K562 (cell line): Measurements from ENCODE around the gene ANK2. TPM values are rescaled to one million over a fixed set of nuclear protein-coding genes. Genes with fewer than 3 reads are reported as not detected.
A peak's percentile ranks its signal among the peaks of the same experiment; 100 is the strongest.

ENCODE experiments used
- ATAC-seq: fragments of 200-7000 bp; cut with Tn5 transposase; 3 replicates; pipeline ENCODE4 v1.9.1; 2020; ENCODE audit warnings: moderate library complexity
- BruUV-seq: library from RNA; stranded (reverse); fragments of 400-500 nt; replicated peaks from 2 replicates; lab custom pipeline; 2021; lab: Mats Ljungman, UMichigan
- CTCF ChIA-PET: fragments of 300-600 bp; formaldehyde crosslinking; extraction: SDS; loops from one replicate; lab custom pipeline; 2021; ENCODE audit warnings: low intra/inter-chr PET ratio; lab: Yijun Ruan, JAX
- POLR2A ChIA-PET: fragments of 300-600, 350-650 bp; sonication (Branson Sonifier 250); formaldehyde crosslinking; extraction: SDS; loops from one replicate; lab custom pipeline; 2021; ENCODE audit warnings: antibody characterized with exemption, inconsistent platforms; lab: Yijun Ruan, JAX
- DNase-seq, 4 experiments: peaks; one replicate each; pipeline versions ENCODE4 v3.0.0 to v3.0.0-alpha.2; 2011 to 2018; ENCODE audit warnings: low spot score in 3 of 4, mixed read lengths in 3 of 4; ENCODE audit errors: extremely low read depth in 1 of 4
- FAIRE-seq: peaks from 2 replicates; lab custom pipeline; 2011; peaks lifted over from hg19 to GRCh38; lab: Jason Lieb, UNC
- H2AFZ ChIP-seq: 2 replicates; pipeline ENCODE4 v1.6.0; 2011; ENCODE audit warnings: low read depth, low read length, control low read depth, inconsistent platforms
- H3K27ac ChIP-seq: fragments of 200-600 bp; 3 replicates; pipeline ENCODE4 v1.8.0; 2011; ENCODE audit warnings: low read depth, mild to moderate bottlenecking, control low read depth, inconsistent platforms, low read length, moderate library complexity, mixed read lengths; ENCODE audit errors: extremely low read depth
- H3K27me3 ChIP-seq, 2 experiments: fragments of 300-600 bp in 1 of 2; 2 replicates in 1 of 2; 3 replicates in 1 of 2; pipeline versions ENCODE4 v1.6.0 to v1.8.0; 2011; ENCODE audit warnings: inconsistent platforms in 2 of 2, low read length in 2 of 2, mild to moderate bottlenecking in 1 of 2, mixed read lengths in 1 of 2, moderate library complexity in 1 of 2; ENCODE audit not compliant: control insufficient read depth in 2 of 2, insufficient read depth in 2 of 2
- H3K36me3 ChIP-seq: fragments of 300-600 bp; 3 replicates; pipeline ENCODE4 v1.8.0; 2011; ENCODE audit warnings: mild to moderate bottlenecking, low read length, inconsistent platforms; ENCODE audit not compliant: control insufficient read depth, insufficient read depth
- H3K4me1 ChIP-seq, 2 experiments: fragments of 200-600 bp in 1 of 2; replicated peaks in 1 of 2; 2 replicates in 1 of 2; 3 replicates in 1 of 2; pipeline versions ENCODE4 v1.5.1 to v1.8.0; 2011; ENCODE audit warnings: inconsistent platforms in 2 of 2, low read length in 2 of 2, mild to moderate bottlenecking in 1 of 2, mixed read lengths in 1 of 2, moderate library complexity in 1 of 2; ENCODE audit not compliant: control insufficient read depth in 2 of 2, insufficient read depth in 2 of 2
- H3K4me2 ChIP-seq: 2 replicates; pipeline ENCODE4 v1.6.1; 2011; ENCODE audit warnings: low read length, control low read depth, inconsistent platforms, mixed read lengths; ENCODE audit not compliant: insufficient read depth
- H3K4me3 ChIP-seq: fragments of 200-600 bp; sonication (generic), shearing (Covaris generic); 2 replicates; pipeline ENCODE4 v1.5.1; 2016; ENCODE audit warnings: control low read depth, inconsistent platforms
- H3K79me2 ChIP-seq: fragments of 200-600 bp; 3 replicates; pipeline ENCODE4 v1.8.0; 2011; ENCODE audit warnings: low read length, inconsistent platforms; ENCODE audit not compliant: control insufficient read depth, insufficient read depth
- H3K9ac ChIP-seq, 2 experiments: 2 replicates each; pipeline versions ENCODE4 v1.6.0 to v1.6.1; 2011; ENCODE audit warnings: low read depth in 2 of 2, low read length in 2 of 2, control low read depth in 1 of 2, inconsistent platforms in 1 of 2, mild to moderate bottlenecking in 1 of 2, mixed read lengths in 1 of 2; ENCODE audit not compliant: insufficient read depth in 1 of 2
- H3K9me1 ChIP-seq: one replicate; pipeline ENCODE4 v1.6.0; 2011; ENCODE audit warnings: inconsistent platforms, mild to moderate bottlenecking, low read length, moderate library complexity; ENCODE audit not compliant: control insufficient read depth, insufficient read depth
- H3K9me3 ChIP-seq: replicated peaks from 2 replicates; pipeline ENCODE4 v1.5.1; 2011; ENCODE audit warnings: low read depth, low read length, inconsistent platforms; ENCODE audit not compliant: control insufficient read depth, insufficient read depth
- H4K20me1 ChIP-seq: replicated peaks from 2 replicates; pipeline ENCODE4 v1.6.1; 2011; ENCODE audit warnings: low read length, inconsistent platforms, mixed read lengths; ENCODE audit not compliant: control insufficient read depth, insufficient read depth
- C11orf30 ChIP-seq: fragments of 450-650 bp; IDR thresholded peaks from 2 replicates; pipeline ENCODE4 v1.6.1; 2016; ENCODE audit warnings: low read depth, mild to moderate bottlenecking
- CBFA2T2 ChIP-seq: fragments of 450-650 bp; conservative IDR thresholded peaks from 2 replicates; pipeline ENCODE4 v1.6.1; 2017; ENCODE audit warnings: mild to moderate bottlenecking
- CHD2 ChIP-seq: IDR thresholded peaks from 2 replicates; pipeline ENCODE4 v1.6.1; 2011; ENCODE audit warnings: low read depth, low read length
- LEF1 ChIP-seq: fragments of 450-650 bp; IDR thresholded peaks from 2 replicates; pipeline ENCODE4 v1.6.1; 2016; ENCODE audit warnings: mild to moderate bottlenecking
- MAFG ChIP-seq: fragments of 450-650 bp; conservative IDR thresholded peaks from 2 replicates; pipeline ENCODE4 v1.6.1; 2016; ENCODE audit warnings: missing genetic modification characterization, missing compliant biosample characterization
- MAFK ChIP-seq: IDR thresholded peaks from 2 replicates; pipeline ENCODE4 v1.6.1; 2011; ENCODE audit warnings: low read length, improper control_type of control experiment
- RAD21 ChIP-seq, 2 experiments: fragments of 250-450 bp in 1 of 2; fragments of 450-650 bp in 1 of 2; sonication (Bioruptor Pico) in 1 of 2; formaldehyde crosslinking in 1 of 2; IDR thresholded peaks in 1 of 2; conservative IDR thresholded peaks in 1 of 2; 2 replicates each; pipeline versions ENCODE4 v1.4.0 to v1.8.0; 2020 to 2022; ENCODE audit warnings: mild to moderate bottlenecking in 2 of 2, moderate library complexity in 1 of 2
- SMARCA4 ChIP-seq: fragments of 450-650 bp; IDR thresholded peaks from 2 replicates; pipeline ENCODE4 v1.6.1; 2016
- SMARCC2 ChIP-seq: fragments of 450-650 bp; IDR thresholded peaks from 2 replicates; pipeline ENCODE4 v1.6.1; 2017; ENCODE audit warnings: antibody characterized with exemption, moderate library complexity, mild to moderate bottlenecking, low read depth
- SMC3 ChIP-seq: conservative IDR thresholded peaks from 2 replicates; pipeline ENCODE4 v1.6.1; 2011; ENCODE audit warnings: low read depth, low read length, improper control_type of control experiment; ENCODE audit not compliant: insufficient read depth
- ZNF316 ChIP-seq: fragments of 450-650 bp; IDR thresholded peaks from 2 replicates; pipeline ENCODE4 v1.6.1; 2016
- WGBS: fragments of 100-300 bp; shearing (Covaris generic); methylation state at CpG from one replicate; pipeline ENCODE4 v1.1.6; 2016; ENCODE audit warnings: low coverage, mixed read lengths; ENCODE audit not compliant: insufficient coverage; ENCODE audit errors: missing lambda C conversion rate; 5-methylcytosine and 5-hydroxymethylcytosine counted together
- in situ Hi-C: fragments of 300-500 bp; cut with MboI; formaldehyde crosslinking; loops from 4 replicates; pipeline ENCODE4 v1.15.0; 2018; ENCODE audit warnings: inconsistent platforms, mixed read lengths
- intact Hi-C: fragments of 100-400 bp; cut with micrococcal nuclease; formaldehyde crosslinking; loops from 2 replicates; pipeline ENCODE4 v1.14.2; 2022
- polyA plus RNA-seq, 8 experiments: library from polyadenylated mRNA; depleted of rRNA in 4 of 8; stranded (reverse) in 5 of 8; unstranded in 3 of 8; fragments of >200 nt; fragmentation: Nextera tagmentation in 2 of 8; fragmentation: Illumina TruSeq in 1 of 8; extraction: Ambion mirVana in 2 of 8; extraction: Trizol in 1 of 8; gene quantifications; 2 replicates each; pipeline versions ENCODE4 v1.2.1 to v1.2.3, GENCODE V29; 2011 to 2014; ENCODE audit warnings: inconsistent platforms in 1 of 8, missing spikeins in 1 of 8
- total RNA-seq, 7 experiments: library from RNA; depleted of rRNA in 6 of 7; stranded (reverse); fragments of >200 nt in 6 of 7; fragmentation: Illumina TruSeq in 2 of 7; extraction: Trizol in 2 of 7; gene quantifications; 2 replicates each; pipeline versions ENCODE4 v1.2.1 to v1.2.3, GENCODE V29; 2011 to 2021; ENCODE audit warnings: low replicate concordance in 1 of 7
- TF ChIP-seq, protein P1 (sequence below), 2 experiments: fragments of 450-650 bp; formaldehyde crosslinking in 1 of 2; IDR thresholded peaks; 2 replicates each; pipeline versions ENCODE4 v1.4.0 to v1.6.1; 2014 to 2020; ENCODE audit warnings: mild to moderate bottlenecking in 2 of 2, borderline replicate concordance in 1 of 2, low read depth in 1 of 2
- TF ChIP-seq, protein P2 (sequence below), 3 experiments: IDR thresholded peaks in 2 of 3; conservative IDR thresholded peaks in 1 of 3; 2 replicates each; pipeline ENCODE4 v1.5.1; 2011 to 2012; ENCODE audit warnings: low read length in 3 of 3, mild to moderate bottlenecking in 3 of 3, control low read depth in 2 of 3, improper control_type of control experiment in 1 of 3, inconsistent platforms in 1 of 3, low read depth in 1 of 3, mixed read lengths in 1 of 3, moderate library complexity in 1 of 3; ENCODE audit not compliant: insufficient read depth in 2 of 3

The ANK2 gene
- total and polyA plus RNA-seq, 9 of the 15 experiments (the other 6 are each of a cell fraction or from before 2014, with no cell fraction given): 0.07 to 0.24 TPM; not detected in 7

DNA sequence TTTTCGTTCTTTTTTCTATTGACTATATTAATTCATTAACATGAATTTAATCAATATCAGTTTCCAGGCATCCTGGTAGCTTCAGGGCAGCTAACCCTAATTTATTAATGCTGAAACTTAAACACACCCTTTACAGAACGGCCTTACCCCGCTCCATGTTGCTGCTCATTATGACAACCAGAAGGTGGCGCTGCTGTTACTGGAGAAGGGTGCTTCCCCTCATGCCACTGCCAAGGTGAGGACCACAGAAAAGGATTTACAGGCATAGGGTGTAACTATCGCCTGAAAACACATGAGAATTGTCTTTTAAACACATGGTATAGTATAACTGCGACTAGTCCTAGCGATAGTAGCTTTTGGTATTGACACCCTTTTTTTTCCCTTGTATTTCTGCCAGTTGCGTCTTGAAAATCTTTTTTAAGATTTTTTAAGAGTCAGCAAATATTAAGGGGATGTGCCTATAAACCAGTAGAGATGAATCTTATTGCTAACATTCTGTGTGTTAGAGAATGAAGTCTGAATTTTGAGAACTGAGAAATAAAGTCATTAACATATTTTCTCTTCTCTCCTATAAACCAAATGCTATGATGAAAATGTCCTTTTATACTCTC, 229.0 kb downstream of the ANK2 start:
- no peak for FAIRE-seq
- CTCF ChIA-PET: interaction anchor here (0.6 kb wide), 1 partner anchor 116 kb away, joined by 3 read pairs; no protein-coding TSS in a partner anchor
- intact Hi-C loops: loop anchor here (5.0 to 10.0 kb wide), 2 partner anchors 1106 to 1419 kb away; no protein-coding TSS in a partner anchor
- TF ChIP-seq MAFK: peak; percentile 31; the same call in 1 of the 2 replicates
- TF ChIP-seq CBFA2T2: no peak
- peak; percentile 81 for TF ChIP-seq ZNF316
- no peak for TF ChIP-seq LEF1
- TF ChIP-seq RAD21 (CRISPR knock-in tag; conservative IDR thresholded peaks at IDR 0.05 in 1 of 2, IDR thresholded peaks at IDR 0.05 in 1 of 2): peak; percentile 21 to 37; a peak in 2 of 4 replicates
- TF ChIP-seq SMARCA4: no peak
- TF ChIP-seq CHD2: no peak
- TF ChIP-seq MAFG (tag): peak; percentile 72
- TF ChIP-seq, protein P1, sequence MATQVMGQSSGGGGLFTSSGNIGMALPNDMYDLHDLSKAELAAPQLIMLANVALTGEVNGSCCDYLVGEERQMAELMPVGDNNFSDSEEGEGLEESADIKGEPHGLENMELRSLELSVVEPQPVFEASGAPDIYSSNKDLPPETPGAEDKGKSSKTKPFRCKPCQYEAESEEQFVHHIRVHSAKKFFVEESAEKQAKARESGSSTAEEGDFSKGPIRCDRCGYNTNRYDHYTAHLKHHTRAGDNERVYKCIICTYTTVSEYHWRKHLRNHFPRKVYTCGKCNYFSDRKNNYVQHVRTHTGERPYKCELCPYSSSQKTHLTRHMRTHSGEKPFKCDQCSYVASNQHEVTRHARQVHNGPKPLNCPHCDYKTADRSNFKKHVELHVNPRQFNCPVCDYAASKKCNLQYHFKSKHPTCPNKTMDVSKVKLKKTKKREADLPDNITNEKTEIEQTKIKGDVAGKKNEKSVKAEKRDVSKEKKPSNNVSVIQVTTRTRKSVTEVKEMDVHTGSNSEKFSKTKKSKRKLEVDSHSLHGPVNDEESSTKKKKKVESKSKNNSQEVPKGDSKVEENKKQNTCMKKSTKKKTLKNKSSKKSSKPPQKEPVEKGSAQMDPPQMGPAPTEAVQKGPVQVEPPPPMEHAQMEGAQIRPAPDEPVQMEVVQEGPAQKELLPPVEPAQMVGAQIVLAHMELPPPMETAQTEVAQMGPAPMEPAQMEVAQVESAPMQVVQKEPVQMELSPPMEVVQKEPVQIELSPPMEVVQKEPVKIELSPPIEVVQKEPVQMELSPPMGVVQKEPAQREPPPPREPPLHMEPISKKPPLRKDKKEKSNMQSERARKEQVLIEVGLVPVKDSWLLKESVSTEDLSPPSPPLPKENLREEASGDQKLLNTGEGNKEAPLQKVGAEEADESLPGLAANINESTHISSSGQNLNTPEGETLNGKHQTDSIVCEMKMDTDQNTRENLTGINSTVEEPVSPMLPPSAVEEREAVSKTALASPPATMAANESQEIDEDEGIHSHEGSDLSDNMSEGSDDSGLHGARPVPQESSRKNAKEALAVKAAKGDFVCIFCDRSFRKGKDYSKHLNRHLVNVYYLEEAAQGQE (IDR thresholded peaks at IDR 0.05; ENCODE audit: borderline replicate concordance): peak; percentile 13; the same call in 1 of the 2 replicates
- TF ChIP-seq, protein P1 (CRISPR knock-in tag; IDR thresholded peaks at IDR 0.05; ENCODE audit: low read depth): no peak
- TF ChIP-seq C11orf30: peak; percentile 70; the same call in 1 of the 2 replicates
- TF ChIP-seq SMC3: 0 out of 2 replicates have a peak, but pooled peaks have one; percentile 15
- TF ChIP-seq, protein P2, sequence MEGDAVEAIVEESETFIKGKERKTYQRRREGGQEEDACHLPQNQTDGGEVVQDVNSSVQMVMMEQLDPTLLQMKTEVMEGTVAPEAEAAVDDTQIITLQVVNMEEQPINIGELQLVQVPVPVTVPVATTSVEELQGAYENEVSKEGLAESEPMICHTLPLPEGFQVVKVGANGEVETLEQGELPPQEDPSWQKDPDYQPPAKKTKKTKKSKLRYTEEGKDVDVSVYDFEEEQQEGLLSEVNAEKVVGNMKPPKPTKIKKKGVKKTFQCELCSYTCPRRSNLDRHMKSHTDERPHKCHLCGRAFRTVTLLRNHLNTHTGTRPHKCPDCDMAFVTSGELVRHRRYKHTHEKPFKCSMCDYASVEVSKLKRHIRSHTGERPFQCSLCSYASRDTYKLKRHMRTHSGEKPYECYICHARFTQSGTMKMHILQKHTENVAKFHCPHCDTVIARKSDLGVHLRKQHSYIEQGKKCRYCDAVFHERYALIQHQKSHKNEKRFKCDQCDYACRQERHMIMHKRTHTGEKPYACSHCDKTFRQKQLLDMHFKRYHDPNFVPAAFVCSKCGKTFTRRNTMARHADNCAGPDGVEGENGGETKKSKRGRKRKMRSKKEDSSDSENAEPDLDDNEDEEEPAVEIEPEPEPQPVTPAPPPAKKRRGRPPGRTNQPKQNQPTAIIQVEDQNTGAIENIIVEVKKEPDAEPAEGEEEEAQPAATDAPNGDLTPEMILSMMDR (IDR thresholded peaks at IDR 0.05 in 2 of 3, conservative IDR thresholded peaks at IDR 0.05 in 1 of 3; ENCODE audit: insufficient read depth in 2 of 3, low read depth in 1 of 3, low read length in 3 of 3): peak; percentile 53 to 68 (median 54)
- TF ChIP-seq SMARCC2: no peak

More for the DNA sequence above, 229.0 kb downstream of the ANK2 start:
- DNase-seq: peak; percentile 48 to 70 (median 52)
- no peaks in the 10 kb centered on the region for H3K9me1 ChIP-seq
- no peaks in the 10 kb centered on the region for H3K9me3 ChIP-seq
- H3K4me2 ChIP-seq: no peak overlapping the region
- no peaks in the 10 kb centered on the region for H3K4me1 ChIP-seq
- H3K27ac ChIP-seq: no peak overlapping the region
- BruUV-seq: no TSS peak
- 1% methylated on average over 8 of the region's 8 CpGs for WGBS
- no peaks in the 10 kb centered on the region for H3K36me3 ChIP-seq
- H3K79me2 ChIP-seq: no peaks in the 10 kb centered on the region
- no peak overlapping the region for H3K9ac ChIP-seq
- H2AFZ ChIP-seq: no peak overlapping the region
- no peaks in the 10 kb centered on the region for H4K20me1 ChIP-seq
- no peak overlapping the region for H3K4me3 ChIP-seq
- in situ Hi-C loops: no loop called here
- peak; percentile 88 for ATAC-seq
- H3K27me3 ChIP-seq: no peaks in the 10 kb centered on the region
- POLR2A ChIA-PET: no interaction called here
